Neural crest cell (in vitro differentiated cells): ENCODE data around the gene HOXD8. TPM values are rescaled to one million over a fixed set of nuclear protein-coding genes. Genes with fewer than 3 reads are reported as not detected.

Experiments
- DNase-seq: peaks from one replicate; pipeline ENCODE4 v3.0.0; 2021; ENCODE audit warnings: low read depth, mixed read lengths, low spot score
- H3K27ac Mint-ChIP-seq: one replicate; pipeline ENCODE4 v1.8.0; 2021; ENCODE audit warnings: mild to moderate bottlenecking, mixed read lengths; ENCODE audit not compliant: unreplicated experiment
- H3K27me3 Mint-ChIP-seq: 2 replicates; pipeline ENCODE4 v1.8.0; 2021; ENCODE audit warnings: low read depth, mild to moderate bottlenecking, mixed read lengths
- H3K36me3 Mint-ChIP-seq: 2 replicates; pipeline ENCODE4 v1.8.0; 2021; ENCODE audit warnings: low read depth, mild to moderate bottlenecking, mixed read lengths
- H3K4me1 Mint-ChIP-seq: 2 replicates; pipeline ENCODE4 v1.8.0; 2021; ENCODE audit warnings: mixed read lengths
- H3K4me3 Mint-ChIP-seq: one replicate; pipeline ENCODE4 v1.8.0; 2021; ENCODE audit warnings: mild to moderate bottlenecking, mixed read lengths
- H3K9me3 Mint-ChIP-seq: 2 replicates; pipeline ENCODE4 v1.8.0; 2021; ENCODE audit warnings: mixed read lengths
- CTCF ChIP-seq: fragments of 200-600 bp; sonication (generic); conservative IDR thresholded peaks from 2 replicates; pipeline ENCODE4 v1.5.0; 2021; ENCODE audit warnings: antibody characterized with exemption, mild to moderate bottlenecking
- total RNA-seq: library from RNA; stranded (reverse); gene quantifications from 2 replicates; pipeline ENCODE4 v1.2.1, GENCODE V29; 2021

HOXD8 gene
- total RNA-seq, 1 donor from 2014 or later: not detected

GRCh38 chr2:176133389-176133788 lies 3.9 kb downstream of the HOXD8 start:
- H3K36me3 Mint-ChIP-seq: no peaks in the 10 kb centered on the region
- no peak for TF ChIP-seq CTCF
- peaks cover 13% of the 10 kb centered on the region for H3K4me1 Mint-ChIP-seq

GRCh38 chr2:176134035-176134434 lies 4.5 kb downstream of the HOXD8 start:
- no peak for TF ChIP-seq CTCF
- Mint-ChIP-seq H3K4me1 (peaks cover 9% of the 10 kb centered on the region), H3K27me3 (peaks cover 93% of the 10 kb centered on the region), H3K4me3 (no peak overlapping the region), H3K9me3 (no peaks in the 10 kb centered on the region), H3K27ac (no peak overlapping the region), H3K36me3 (no peaks in the 10 kb centered on the region)
- no peak for DNase-seq

More at GRCh38 chr2:176133389-176133788, 3.9 kb downstream of the HOXD8 start:
- H3K9me3 Mint-ChIP-seq: no peaks in the 10 kb centered on the region
- peaks cover 93% of the 10 kb centered on the region for H3K27me3 Mint-ChIP-seq
- peak overlapping the region; percentile 45 for H3K4me3 Mint-ChIP-seq
- H3K27ac Mint-ChIP-seq: no peak overlapping the region
- DNase-seq: no peak

GRCh38 chr2:176135035-176135440 lies 5.5 kb downstream of the HOXD8 start:
- no peak overlapping the region for H3K27ac Mint-ChIP-seq
- DNase-seq: no peak
- H3K36me3 Mint-ChIP-seq: no peaks in the 10 kb centered on the region
- no peak for TF ChIP-seq CTCF
- peaks cover 11% of the 10 kb centered on the region for H3K4me1 Mint-ChIP-seq
- H3K27me3 Mint-ChIP-seq: peaks cover 94% of the 10 kb centered on the region
- H3K4me3 Mint-ChIP-seq: peak overlapping the region; percentile 14
- H3K9me3 Mint-ChIP-seq: no peaks in the 10 kb centered on the region

GRCh38 chr2:176136374-176137251 lies 7.1 kb downstream of the HOXD8 start:
- no peak for DNase-seq
- TF ChIP-seq CTCF: no peak
- H3K27ac Mint-ChIP-seq: no peak overlapping the region

GRCh38 chr2:176137252-176137580 lies 7.7 kb downstream of the HOXD8 start:
- H3K4me3 Mint-ChIP-seq: peak overlapping the region; percentile 74
- DNase-seq: no peak
- H3K36me3 Mint-ChIP-seq: no peaks in the 10 kb centered on the region
- H3K27me3 Mint-ChIP-seq: peaks cover 99% of the 10 kb centered on the region
- peaks cover 7% of the 10 kb centered on the region for H3K4me1 Mint-ChIP-seq
- no peak overlapping the region for H3K27ac Mint-ChIP-seq
- no peak for TF ChIP-seq CTCF
- H3K9me3 Mint-ChIP-seq: no peaks in the 10 kb centered on the region

More at GRCh38 chr2:176136374-176137251, 7.1 kb downstream of the HOXD8 start:
- peaks cover 99% of the 10 kb centered on the region for H3K27me3 Mint-ChIP-seq
- H3K4me3 Mint-ChIP-seq: peak overlapping the region; percentile 83
- H3K9me3 Mint-ChIP-seq: no peaks in the 10 kb centered on the region
- H3K4me1 Mint-ChIP-seq: peaks cover 8% of the 10 kb centered on the region
- no peaks in the 10 kb centered on the region for H3K36me3 Mint-ChIP-seq
